DMS79 treated with DMSO at 0.1 percent for 48 hours (cell line): ENCODE data around the gene MLST8.

Experiments used
- DNase-seq: peaks from one replicate; lab custom pipeline; 2025; lab: John Stamatoyannopoulos, UW

MLST8 gene

DNA sequence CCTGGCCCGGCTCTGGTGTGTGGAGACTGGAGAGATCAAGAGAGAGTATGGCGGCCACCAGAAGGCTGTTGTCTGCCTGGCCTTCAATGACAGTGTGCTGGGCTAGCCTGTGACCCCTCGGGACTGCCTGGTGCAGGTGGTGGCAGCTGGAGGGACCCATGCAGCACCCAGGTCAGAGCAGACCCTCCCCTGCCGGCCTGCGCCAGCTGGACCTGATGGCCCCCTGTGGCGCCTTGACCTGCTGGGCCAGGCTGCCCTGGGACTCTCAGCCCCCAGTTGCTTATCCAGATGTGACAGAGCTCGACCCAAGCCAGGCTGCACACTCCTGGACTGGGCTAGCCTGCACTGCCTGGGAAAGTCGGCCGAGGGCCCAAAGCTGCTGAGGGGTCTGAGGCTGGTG is 3.5 kb downstream of the MLST8 start:
- DNase-seq: no peak

DNA sequence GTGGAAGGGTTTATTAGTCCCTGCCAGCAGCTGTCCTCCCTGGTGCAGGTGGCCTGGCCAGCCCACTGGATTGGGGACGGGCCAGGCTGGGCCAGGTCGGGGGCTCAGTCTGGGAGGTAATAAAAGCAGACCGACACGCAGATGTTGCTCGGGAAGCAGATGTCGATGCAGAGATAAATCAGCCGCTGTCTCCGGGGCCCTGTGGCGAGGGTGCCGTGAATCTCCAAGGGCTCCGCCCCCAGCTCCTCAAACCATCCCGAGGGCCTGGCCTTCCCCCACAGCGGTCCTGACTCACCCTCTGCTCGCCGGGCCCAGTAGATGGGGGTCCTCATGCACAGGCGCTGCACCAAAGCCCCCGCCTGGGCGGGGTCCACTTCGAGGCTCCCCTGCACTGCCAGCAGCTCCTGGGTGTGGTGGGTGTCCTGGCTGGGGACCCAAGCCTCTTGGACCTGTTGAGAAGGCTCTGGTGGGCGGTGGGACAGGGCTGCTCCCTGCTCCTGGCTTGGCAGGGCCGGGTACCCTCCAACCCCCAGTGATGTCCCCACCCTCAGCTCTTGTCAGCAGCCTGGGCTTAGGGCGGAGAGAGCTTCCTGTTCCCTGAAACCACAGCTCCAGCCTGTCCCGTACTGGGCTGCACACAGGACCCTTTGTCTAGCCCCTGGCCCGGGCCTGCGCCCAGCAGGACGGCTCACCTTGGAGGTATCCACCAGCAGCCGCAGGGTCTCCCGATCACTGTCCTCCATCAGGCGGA is 4.2 kb downstream of the MLST8 start:
- no peak for DNase-seq

DNA sequence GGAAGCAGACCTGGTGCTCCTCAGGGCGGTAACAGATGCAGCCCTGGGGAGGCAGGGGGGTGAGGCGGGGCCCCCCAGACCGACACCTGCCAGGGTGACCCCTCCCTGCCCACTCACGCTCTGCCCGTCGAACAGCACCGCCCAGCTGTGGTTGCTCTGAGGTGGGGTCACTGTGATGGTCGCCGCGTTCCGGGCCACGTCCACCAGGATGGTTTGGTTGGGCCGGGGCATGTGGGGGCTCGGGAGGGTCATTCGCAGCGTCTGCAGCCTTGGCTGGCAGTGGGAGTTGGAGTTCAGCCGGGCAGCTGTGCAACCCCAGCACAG is 4.7 kb downstream of the MLST8 start:
- no peak for DNase-seq

DNA sequence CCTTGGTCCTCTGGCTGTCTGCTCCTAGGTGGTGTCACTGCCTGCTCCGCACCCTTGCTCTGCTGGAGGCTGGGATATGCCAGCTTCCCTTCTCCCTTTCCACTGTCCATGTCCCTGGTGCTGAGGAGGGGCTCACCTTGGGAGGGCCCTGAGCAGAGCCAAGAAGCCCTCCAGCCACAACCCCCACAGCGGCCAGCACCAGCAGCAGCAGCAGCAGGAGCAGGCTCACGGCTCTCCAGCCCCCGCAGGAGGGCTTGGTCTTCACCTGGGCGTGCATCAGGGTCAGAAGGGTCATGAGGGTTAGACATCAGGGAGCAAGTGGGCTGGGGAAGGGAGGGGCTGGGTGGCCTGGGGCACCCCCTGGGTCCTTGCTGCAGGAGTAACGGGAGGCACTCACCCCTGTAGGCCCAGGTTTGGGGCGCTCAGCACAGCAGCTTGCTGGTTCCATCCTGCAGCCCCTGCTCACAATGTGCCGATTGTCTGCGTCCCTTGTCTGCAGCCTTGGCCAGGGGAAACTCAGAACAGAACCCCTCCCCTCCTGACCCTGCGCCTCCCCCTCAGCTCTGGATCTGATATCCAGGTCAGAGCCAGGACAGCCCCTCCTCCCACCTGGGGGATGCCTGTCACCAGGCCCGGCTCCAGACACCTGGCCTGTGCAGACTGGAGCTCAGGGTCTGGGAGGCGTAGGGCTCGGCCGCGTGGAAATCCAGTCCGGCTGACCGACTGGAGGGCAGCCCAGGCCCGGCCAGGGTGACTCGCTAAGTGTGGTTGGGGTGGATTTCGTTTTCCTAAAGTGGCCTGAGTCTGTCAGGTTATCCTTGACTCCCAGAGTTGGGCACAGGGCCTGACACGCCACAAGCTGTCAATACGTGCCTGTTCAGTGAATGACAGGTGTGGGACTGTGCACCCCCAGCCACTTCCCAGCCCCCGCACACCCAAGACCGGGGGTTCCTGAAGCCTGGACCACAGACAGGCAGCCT is 5.4 kb downstream of the MLST8 start, which contains the start of gene BRICD5:
BRICD5 (minus strand) TSS at position 478 of the 980 bp plus-strand sequence; CDS start at position 448, 30 bp downstream.
- no peak for DNase-seq

DNA sequence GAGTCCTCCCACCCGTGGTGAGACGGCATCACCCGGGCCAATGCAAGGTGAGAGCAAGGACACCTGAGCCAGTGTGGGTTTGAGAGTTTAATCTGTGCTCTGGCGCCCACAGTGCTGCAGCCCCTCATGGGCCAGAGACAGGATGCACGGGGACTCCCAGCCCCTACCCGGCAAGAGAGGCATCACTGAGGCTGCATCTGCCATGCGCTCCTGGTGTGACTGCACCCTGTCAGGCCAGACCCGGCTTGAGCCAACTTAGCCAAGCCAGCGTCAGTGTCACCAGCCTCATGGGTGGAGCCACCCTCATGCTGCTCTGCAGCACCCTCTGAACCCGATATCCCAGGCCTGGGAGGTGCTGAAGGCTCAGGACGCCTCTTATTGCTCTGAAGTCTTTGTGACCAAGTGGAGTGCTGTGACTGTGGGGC is 6.7 kb downstream of the MLST8 start:
- no peak for DNase-seq

DNA sequence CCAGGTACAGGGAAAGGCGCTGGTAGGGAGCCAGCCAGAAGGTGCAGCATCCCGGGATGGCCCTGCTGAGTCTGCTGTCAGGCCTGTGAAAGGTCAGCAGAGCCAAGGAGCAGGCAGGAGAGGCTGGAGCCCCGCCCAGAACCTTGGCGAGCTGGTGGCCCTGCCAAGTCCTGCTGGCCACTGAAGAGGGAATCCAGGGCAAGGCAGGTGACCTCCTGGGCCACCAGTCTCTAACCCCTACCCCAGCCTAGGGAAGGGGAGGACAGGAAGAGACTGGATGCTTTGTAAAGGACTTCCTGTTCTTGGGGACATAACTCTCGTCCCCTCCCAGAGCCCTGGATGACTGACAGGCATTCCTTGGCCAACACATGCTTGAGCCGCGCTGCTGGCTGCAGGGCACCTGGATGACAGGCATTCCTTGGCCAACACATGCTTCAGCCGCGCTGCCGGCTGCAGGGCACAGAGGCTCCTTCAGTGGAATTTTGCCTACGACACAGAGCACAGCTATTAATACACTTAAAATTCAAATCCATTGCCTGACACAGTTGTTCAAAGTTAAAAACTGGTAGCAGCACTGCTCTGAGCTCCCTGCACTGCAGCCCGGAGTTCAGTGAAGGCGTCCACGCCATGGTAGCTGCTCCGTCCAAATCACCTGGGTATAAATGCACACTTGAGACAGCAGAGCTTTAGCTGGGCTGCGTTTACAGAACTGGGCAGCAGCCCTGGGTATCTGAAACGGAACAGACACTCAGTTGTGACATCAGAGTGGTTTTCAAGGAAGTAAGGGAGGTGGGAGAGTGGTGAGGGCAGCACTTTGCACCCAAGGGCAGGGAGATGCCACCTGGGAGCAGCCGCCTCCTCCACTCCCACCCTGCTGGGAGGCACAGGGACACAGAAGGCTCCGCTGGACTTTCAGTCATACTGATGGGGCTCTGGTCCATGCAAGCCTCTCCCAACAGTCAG is 7.4 kb downstream of the MLST8 start:
- DNase-seq: no peak

DNA sequence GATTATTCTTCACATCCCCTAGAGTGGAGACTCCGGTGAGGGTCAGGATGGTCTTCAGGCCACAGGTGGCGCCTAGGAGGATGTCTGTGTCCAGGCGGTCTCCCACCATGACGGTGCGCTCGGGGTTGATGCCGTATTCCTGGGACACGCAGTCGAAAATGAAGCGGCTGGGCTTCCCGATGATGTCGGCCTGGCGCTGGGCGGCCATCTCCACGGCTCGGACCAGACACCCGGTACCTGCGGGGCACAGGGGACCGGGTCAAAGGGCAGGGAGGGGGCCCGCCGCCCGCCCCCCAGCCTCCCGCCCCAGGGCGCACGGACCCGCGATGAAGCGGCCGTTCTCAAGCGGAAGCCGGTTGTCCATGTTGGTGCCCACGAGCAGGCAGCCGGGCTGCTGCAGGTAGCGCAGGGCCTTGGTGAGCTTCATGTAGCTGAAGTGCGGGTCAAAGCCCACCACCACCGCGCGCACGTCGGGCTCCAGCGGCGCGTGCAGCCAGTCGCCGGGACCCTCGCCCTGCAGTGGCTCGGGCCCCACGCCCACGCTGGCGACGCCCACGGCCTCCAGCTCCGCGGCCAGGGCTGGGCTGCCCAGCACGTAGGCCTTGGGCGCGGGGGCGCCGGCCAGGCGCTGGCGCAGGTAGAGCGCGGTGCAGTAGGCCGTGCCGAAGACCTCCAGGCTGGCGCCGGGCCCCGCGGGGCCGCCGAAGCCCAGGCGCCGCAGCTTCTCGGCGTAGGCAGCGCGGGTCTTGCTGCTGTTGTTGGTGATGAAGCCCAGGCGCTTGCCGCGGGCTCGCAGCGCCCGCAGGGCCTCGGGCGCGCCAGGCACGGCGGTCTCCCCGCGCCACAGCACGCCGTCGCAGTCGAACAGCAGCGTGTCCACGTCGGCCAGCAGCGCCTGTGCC is 8.8 kb downstream of the MLST8 start:
- no peak for DNase-seq

DNA sequence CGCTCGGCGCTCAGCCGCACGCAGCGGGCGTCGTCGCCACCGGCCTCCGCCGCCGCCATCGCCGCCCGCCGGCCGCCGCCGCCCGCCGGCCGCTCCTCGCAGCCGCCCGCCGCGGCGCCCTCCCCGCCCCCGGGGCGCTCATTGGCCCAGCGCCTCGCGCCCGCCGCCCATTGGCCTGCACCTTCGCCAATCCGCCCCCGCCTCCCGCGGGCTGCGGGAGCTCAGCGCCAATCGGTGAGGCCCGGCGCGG is 9.4 kb downstream of the MLST8 start, which contains the start of gene PGP:
PGP (minus strand) TSS at position 122 of the 250 bp plus-strand sequence; CDS start at position 59, 63 bp downstream.
- DNase-seq: no peak

DNA sequence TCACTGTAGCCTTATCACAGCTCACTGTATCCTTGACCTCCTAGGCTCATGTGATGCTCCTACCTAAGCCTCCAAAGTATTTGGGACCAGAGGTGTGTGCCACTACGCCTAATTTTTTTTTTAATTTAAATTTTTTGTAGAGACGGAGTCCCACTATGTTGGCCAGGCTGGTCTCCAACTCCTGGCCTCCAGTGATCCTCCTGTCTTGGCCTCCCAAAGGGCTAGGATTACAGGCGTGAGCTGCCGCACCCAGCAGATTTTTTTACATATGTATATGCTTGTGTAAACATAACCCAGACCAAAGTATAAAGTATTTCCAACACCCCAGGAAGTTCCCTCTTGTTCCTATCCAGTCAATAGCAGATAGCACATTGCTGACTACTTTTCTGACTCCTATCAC is 11.1 kb downstream of the MLST8 start:
- DNase-seq: no peak

DNA sequence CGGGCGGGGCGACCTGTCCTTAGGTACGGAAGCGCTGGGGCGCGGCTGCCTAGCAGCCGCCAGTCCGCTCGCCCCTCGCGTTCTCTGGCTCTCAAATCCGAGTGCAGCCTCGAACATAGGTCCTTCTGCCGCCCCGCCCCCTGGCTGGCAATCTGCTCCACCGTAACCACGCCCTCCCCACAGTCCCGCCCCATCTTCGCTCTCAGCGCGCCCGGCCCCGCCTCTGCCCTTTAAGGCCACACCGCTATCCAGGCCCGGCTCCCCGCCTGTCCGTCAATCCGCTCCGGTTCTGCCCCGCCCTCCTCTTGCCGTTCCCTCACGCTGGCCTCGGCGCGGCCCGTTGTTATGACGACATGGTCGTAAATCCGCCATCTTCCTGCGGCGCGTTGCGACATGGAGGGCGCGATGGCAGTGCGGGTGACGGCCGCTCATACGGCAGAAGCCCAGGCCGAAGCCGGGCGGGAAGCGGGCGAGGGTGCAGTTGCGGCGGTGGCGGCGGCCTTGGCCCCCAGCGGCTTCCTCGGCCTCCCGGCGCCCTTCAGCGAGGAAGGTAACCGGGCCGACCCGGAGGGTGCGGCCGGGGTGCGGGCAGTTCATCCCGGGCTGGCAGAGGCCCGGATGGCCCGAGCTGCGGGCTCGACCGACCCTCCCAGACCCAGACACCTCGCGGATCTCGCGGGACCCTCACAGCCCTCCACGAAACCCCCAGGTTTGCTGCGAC is 18.1 kb downstream of the MLST8 start, which contains the start of gene E4F1:
E4F1 (plus strand) TSS at position 371 of the 721 bp plus-strand sequence; CDS start at position 394, 23 bp downstream.
- DNase-seq: peak; percentile 97

DNA sequence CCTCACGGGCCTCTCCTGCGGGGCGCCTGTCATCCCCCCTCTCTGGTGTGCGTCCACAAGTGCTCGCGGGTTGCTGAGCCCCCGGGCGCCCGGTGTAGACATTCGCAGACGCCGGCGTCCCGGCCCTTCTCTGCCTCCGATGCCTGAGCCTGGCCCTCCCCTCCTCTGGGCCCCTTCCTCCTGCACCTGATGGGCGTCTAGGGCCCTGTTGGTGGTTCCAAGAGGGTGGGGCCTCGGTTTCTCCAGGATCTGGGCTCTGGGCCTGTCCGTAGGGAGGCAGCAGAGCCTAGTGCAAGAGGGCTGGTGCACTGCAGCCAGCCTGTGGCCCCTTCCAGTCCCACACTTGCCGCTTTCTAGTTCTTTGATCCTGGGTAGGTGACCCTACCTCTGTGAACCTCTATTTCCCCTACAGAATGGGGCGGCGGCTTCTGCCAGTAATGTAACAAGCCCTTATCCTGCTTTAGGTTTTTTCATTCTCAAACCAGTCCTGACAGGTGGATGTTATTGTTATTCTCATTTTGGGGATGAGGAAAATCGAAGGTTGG is 18.8 kb downstream of the MLST8 start:
- DNase-seq: peak; percentile 14

DNA sequence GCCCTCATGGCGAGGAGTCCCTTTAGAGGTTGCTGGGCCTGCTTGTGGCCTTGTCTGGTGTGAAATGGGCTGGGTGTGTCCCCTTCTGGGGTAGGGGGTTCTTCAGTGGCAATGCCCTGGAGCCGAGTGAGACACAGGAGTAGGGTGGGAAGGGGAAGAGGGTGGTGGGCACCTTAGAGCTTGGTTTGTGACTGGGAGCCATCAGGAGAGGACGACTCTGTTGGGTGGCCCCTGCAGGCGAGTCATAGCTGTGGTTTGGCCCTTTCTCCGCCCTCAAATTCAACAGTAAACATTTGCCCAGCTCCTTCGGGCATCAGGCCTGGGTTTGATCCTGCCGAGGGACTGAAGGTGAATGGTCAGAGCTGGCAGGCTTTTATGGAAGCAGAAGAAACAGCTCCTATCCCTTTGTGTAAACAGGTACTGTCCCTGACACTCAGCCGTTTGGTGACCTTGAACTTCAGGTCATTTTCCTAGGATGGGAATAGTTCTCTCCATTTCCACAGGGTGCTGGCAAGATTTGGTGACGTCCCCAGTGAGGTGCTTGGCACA is 21.1 kb downstream of the MLST8 start:
- DNase-seq: no peak

DNA sequence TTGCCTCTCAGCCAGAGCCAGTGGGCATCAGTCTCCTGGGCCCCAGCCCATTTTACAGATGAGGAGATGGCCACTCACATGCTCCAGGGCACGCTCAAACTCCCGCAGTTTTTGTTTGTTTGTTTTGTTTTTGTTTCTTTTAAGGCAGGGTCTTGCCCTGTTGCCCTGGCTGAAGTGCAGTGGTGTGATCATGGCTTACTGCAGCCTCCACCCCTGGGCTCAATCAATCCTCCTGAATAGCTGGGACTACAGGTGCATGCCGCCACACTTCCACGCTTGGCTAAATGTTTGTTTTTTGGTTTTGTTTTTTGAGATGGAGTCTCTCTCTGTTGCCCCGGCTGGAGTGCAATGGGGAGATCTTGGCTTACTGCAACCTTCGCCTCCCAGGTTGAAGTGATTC is 21.7 kb downstream of the MLST8 start:
- DNase-seq: no peak

DNA sequence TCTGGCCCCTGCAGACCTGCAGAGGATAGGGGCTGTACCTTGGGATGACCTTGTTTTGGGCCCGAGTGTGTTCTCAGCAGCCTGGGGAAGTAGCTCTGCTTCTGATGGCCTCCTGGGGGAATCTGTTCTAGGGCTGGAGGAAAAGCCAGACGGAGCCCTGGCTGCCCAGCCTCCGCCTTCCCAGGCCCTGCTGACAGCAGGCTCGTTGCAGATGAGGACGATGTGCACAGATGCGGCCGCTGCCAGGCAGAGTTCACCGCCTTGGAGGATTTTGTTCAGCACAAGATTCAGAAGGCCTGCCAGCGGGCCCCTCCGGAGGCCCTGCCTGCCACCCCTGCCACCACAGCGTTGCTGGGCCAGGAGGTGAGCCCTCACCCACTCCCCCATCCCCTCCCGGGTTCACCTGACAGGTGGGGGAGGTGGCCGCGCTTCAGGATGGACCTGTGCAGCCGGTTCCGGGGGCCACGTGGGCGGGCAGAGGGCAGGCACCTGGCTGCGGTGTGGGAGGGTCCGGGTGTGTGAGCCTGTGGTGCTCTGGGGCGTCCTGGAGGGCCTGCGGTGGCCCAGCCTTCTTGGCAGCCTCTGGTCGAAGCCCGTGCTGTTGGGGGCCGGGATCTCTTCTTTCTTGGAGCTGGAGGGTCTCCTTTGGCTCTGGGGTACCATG is 23.0 kb downstream of the MLST8 start:
- DNase-seq: no peak

DNA sequence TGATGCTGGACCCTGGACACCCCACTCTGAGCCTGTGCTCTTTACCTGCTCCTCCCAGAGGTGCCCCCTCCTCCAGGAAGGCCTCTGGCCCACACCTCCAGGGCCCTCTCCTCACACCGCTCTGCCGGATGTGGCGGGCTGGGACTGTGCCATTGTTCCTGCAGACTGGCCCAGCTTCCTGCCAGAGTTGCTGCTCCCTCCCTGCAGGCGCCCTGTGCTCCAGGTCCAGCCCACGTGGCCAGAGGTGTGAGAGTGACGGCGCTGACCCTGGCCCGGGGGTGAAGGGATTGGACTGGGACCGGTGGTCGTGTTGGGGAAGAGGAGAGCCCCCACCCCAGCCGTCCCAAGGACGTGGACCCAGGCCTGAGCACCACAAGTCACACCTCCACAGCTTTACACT is 23.8 kb downstream of the MLST8 start:
- no peak for DNase-seq

DNA sequence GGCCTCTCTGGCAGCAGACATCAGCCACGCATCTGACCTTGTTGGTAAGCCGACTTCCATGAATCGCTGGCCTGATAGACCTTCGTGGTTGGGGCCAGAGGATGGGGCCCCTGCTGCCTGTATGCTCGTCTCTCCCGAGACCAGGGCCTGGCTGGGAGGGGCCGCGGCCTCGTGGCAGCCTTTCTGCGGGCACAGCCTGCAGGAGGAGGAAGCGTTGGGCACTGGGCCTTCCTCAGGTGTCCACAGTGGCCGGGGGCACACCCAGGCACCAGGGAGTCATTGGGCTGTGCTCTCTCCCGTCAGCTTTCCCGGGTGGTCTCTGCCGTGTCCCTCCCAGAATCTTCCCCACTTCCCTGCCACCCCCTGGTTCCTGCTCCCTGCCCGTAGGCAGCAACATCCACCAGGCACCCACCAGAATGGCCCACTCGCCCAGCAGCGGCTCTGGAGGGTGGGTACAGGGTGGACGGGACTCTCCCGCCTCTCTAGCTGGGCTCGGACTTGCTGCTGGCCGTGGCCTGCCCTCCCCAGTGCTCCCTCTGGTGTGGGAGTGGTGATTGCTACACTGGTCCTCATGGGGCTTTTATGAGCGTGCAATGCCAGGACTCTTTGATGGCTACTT is 24.5 kb downstream of the MLST8 start:
- DNase-seq: no peak

DNA sequence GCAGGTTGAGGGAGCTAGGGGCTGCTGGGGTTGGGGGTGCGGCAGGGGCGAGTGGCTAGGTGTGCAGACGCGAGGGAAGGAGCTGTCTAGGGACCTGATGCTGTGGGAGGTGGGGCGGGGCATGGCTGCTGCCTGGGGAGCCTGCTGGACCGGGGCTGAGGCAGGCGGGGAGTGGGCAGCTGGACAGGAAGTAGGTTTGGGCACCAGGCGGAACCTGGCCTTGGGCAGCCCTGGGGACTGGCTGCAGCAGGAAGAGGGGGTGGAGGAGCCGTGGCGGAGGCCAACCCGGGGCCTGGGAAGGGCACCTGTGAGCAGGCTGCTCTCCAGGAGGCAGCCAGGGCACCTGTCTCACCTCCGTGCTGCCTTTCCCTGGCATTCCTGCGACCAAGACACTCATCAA is 25.1 kb downstream of the MLST8 start:
- no peak for DNase-seq
